ENCODE data around the gene SLC45A3. TPM values are rescaled to one million over a fixed set of nuclear protein-coding genes. Genes with fewer than 3 reads are reported as not detected.

Gene SLC45A3
- total RNA-seq, 1 donor from 2014 or later: 8.4 TPM

DNA sequence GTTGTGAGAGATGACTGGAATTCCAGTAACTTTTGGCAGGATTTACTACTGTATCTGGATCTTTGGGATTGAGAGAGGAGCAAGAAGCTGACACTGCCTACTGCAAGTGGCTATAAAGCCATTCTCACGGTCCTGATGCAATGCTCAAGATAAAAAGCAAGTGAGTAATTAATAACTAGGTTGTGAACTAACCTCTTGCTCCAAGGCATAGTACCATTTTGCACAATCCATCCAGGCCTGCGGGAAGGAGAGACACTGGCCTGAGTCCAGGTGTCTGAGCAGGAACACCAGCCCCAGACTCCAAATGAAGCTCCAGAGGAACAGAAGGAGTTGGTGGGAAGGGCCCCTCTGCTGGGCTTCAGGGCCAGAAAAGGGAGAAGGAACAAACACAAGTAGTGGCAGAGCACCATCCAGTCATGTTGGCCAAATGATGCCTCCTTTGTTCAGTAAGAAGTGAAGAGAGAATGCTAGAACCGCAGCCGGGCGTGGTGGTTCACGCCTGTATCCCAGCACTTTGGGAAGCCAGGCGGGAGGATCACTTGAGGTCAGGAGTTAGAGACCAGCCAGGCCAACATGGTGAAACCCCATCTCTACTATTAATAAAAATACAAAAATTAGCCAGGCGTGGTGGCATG lies 9.9 kb upstream of the SLC45A3 start:
- Mint-ChIP-seq H3K4me1 (ENCODE audit: low read depth) (peaks cover 17% of the 10 kb centered on the region), H3K4me3 (ENCODE audit: low read depth) (no peak overlapping the region), H3K9me3 (ENCODE audit: low read depth) (no peaks in the 10 kb centered on the region), H3K36me3 (ENCODE audit: insufficient read depth) (no peaks in the 10 kb centered on the region), H3K27me3 (no peaks in the 10 kb centered on the region), H3K27ac (no peak overlapping the region)
- DNase-seq (ENCODE audit: low spot score, unreplicated experiment): no peak
- TF ChIP-seq, protein P1, sequence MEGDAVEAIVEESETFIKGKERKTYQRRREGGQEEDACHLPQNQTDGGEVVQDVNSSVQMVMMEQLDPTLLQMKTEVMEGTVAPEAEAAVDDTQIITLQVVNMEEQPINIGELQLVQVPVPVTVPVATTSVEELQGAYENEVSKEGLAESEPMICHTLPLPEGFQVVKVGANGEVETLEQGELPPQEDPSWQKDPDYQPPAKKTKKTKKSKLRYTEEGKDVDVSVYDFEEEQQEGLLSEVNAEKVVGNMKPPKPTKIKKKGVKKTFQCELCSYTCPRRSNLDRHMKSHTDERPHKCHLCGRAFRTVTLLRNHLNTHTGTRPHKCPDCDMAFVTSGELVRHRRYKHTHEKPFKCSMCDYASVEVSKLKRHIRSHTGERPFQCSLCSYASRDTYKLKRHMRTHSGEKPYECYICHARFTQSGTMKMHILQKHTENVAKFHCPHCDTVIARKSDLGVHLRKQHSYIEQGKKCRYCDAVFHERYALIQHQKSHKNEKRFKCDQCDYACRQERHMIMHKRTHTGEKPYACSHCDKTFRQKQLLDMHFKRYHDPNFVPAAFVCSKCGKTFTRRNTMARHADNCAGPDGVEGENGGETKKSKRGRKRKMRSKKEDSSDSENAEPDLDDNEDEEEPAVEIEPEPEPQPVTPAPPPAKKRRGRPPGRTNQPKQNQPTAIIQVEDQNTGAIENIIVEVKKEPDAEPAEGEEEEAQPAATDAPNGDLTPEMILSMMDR (IDR thresholded peaks at IDR 0.05; ENCODE audit: unreplicated experiment): no peak

DNA sequence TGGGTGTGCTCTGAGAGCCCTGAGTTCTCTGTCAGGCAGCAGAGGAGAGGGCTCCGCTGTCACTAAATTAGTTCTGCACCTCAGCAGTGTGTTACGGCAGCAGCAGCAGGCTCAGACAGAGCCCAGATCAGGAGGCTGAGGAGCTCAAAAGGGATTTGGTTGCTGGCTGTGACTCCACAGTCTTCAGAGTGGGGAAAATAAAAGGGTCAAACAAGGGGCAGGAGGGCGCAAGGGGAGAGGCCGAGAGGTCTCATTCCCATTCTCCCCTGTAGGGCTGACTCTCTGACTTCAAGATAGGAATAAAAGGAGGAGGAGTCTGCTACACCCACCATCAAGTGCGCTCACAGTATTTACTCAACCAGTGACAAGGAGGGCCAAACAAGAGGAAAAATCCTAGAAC lies 9.2 kb upstream of the SLC45A3 start:
- no peak for DNase-seq (ENCODE audit: low spot score, unreplicated experiment)
- Mint-ChIP-seq H3K9me3 (ENCODE audit: low read depth) (no peaks in the 10 kb centered on the region), H3K4me3 (ENCODE audit: low read depth) (no peak overlapping the region), H3K27ac (no peak overlapping the region), H3K4me1 (ENCODE audit: low read depth) (peaks cover 17% of the 10 kb centered on the region), H3K36me3 (ENCODE audit: insufficient read depth) (no peaks in the 10 kb centered on the region), H3K27me3 (no peaks in the 10 kb centered on the region)
- TF ChIP-seq, protein P1 (IDR thresholded peaks at IDR 0.05; ENCODE audit: unreplicated experiment): no peak

DNA sequence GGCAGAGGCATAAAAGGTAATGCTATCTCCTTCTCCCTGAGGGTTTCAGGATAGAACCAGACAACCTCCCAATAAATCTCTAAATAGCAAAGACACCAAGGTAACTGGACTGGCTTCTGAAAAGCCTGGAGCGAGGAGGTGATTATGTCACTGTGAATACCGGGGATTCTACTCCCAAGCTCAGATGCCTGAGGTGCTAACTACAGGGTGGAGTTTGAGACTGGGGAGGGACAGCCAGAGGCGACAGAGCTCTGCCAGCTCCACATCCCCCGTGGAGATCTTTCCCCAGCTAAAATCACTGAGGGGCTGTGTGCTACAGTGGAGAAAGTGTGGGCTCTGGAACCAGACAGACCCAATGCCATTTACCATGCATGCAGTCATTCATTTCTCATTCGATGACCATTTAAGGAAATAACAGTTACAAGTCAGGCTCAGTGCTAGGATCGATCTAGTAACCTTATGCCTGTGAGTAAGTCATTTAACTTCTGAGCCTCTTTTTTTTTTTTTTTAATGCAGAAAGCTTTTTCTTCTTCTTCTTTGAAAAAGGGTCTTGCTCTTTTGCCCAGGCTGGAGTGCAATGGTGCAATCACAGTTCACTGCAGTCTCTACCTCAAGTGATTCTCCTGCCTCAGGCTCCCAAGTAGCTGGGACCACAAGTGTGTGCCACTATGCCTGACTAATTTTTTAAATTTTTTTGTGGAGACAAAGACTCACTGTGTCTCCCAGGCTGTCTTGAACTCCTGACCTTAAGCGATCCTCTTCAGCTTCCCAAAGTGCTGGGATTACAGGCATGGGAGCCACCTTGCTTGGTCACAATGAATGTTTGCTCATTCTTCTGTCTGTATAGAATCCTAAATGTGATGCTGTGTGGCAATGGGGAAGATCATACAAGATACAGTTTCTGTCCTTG lies 8.1 kb upstream of the SLC45A3 start:
- H3K36me3 Mint-ChIP-seq (ENCODE audit: insufficient read depth): no peaks in the 10 kb centered on the region
- H3K4me1 Mint-ChIP-seq (ENCODE audit: low read depth): peaks cover 17% of the 10 kb centered on the region
- no peaks in the 10 kb centered on the region for H3K27me3 Mint-ChIP-seq
- no peak overlapping the region for H3K27ac Mint-ChIP-seq
- H3K9me3 Mint-ChIP-seq (ENCODE audit: low read depth): no peaks in the 10 kb centered on the region
- no peak for DNase-seq (ENCODE audit: low spot score, unreplicated experiment)
- TF ChIP-seq, protein P1 (IDR thresholded peaks at IDR 0.05; ENCODE audit: unreplicated experiment): no peak
- H3K4me3 Mint-ChIP-seq (ENCODE audit: low read depth): no peak overlapping the region

DNA sequence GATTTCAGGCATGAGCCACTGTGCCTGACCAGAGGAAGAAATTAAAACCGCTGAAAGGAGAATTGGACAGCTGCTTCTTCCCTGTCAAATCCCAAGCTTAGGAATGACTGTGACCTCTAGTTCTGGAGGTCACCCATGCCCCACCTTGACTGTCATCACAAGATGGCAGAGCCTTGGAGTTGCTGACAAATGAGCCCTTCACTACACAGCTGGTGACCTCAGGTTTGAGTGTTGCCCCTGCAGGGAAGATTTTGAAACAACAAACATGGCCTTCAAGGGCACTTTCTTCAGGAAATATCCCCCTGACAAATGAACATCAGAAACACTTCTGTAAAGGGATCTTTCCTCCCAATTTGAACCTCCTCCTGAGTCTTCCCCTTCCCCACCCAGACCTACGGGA lies 6.9 kb upstream of the SLC45A3 start:
- Mint-ChIP-seq H3K4me3 (ENCODE audit: low read depth) (no peak overlapping the region), H3K36me3 (ENCODE audit: insufficient read depth) (no peaks in the 10 kb centered on the region), H3K9me3 (ENCODE audit: low read depth) (no peaks in the 10 kb centered on the region), H3K27ac (no peak overlapping the region), H3K27me3 (no peaks in the 10 kb centered on the region), H3K4me1 (ENCODE audit: low read depth) (peaks cover 14% of the 10 kb centered on the region)
- TF ChIP-seq, protein P1 (IDR thresholded peaks at IDR 0.05; ENCODE audit: unreplicated experiment): no peak
- DNase-seq (ENCODE audit: low spot score, unreplicated experiment): no peak

DNA sequence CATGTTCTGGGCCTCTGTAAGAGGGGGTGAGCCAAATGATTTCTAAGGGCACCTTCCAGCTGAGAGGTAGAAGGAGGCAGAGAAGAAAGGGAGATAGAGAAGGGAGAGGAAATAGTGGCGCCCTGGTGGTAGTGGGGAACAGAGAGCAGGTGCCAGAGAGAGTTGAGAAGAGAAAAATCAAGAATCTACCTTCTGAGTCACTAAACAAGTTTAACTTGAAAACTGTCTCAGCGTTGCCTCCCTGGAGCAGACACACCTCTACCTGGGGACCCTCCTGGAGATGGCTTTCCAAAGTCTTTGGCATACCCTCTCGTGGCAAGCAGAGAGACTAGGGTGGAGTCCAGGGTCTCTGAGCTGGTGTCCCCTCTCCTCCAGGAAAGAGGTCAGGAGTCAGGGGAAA lies 1.1 kb upstream of the SLC45A3 start:
- Mint-ChIP-seq H3K4me3 (ENCODE audit: low read depth) (peak overlapping the region; percentile 73), H3K36me3 (ENCODE audit: insufficient read depth) (no peaks in the 10 kb centered on the region), H3K9me3 (ENCODE audit: low read depth) (no peaks in the 10 kb centered on the region), H3K27me3 (peaks cover 11% of the 10 kb centered on the region), H3K4me1 (ENCODE audit: low read depth) (peaks cover 21% of the 10 kb centered on the region), H3K27ac (peak overlapping the region; percentile 78)
- TF ChIP-seq, protein P1 (IDR thresholded peaks at IDR 0.05; ENCODE audit: unreplicated experiment): no peak
- no peak for DNase-seq (ENCODE audit: low spot score, unreplicated experiment)

All from progenitor cell of endocrine pancreas (in vitro differentiated cells).